HG03066 (cell line): ENCODE results near the gene IGFLR1.
A peak's percentile ranks its signal among the peaks of the same experiment; 100 is the strongest.
"Not testable (repeated sequence)": the region's sequence is repeated elsewhere in the genome, so short reads cannot be mapped to it uniquely, and the experiment has no call there.

Experiments used
- ATAC-seq: cut with Tn5 transposase; IDR thresholded peaks from one replicate; pipeline ENCODE4 v1.9.1; 2021; ENCODE audit warnings: low read depth; ENCODE audit not compliant: unreplicated experiment

IGFLR1 gene

GRCh38 chr19:35777961-35778360, 35.7 kb upstream of the IGFLR1 start:
- no peak for ATAC-seq

- no peak for ATAC-seq
Observed at GRCh38 chr19:35777086-35777841, 35.0 kb upstream of the IGFLR1 start.

- no peak for ATAC-seq
Observed at GRCh38 chr19:35776102-35776788, 34.0 kb upstream of the IGFLR1 start.

- peak; percentile 95 for ATAC-seq
Observed at GRCh38 chr19:35775298-35776101, 33.2 kb upstream of the IGFLR1 start, which contains the start of gene ARHGAP33. Gene ARHGAP33, plus strand, starts transcription at chr19:35775564. Its CDS starts 95 bp downstream, at chr19:35775659.

GRCh38 chr19:35775046-35775297, 32.7 kb upstream of the IGFLR1 start:
- no peak for ATAC-seq

GRCh38 chr19:35774274-35775045, 32.2 kb upstream of the IGFLR1 start:
- ATAC-seq: no peak

- no peak for ATAC-seq
Observed at GRCh38 chr19:35773020-35773806, 31.0 kb upstream of the IGFLR1 start.

GRCh38 chr19:35772362-35772761, 30.1 kb upstream of the IGFLR1 start:
- not testable (repeated sequence) for ATAC-seq

- no peak for ATAC-seq
Observed at GRCh38 chr19:35768082-35768421, 25.8 kb upstream of the IGFLR1 start.

GRCh38 chr19:35767288-35768081, 25.2 kb upstream of the IGFLR1 start:
- ATAC-seq: no peak

- ATAC-seq: no peak
Observed at GRCh38 chr19:35766571-35767104, 24.4 kb upstream of the IGFLR1 start.

GRCh38 chr19:35764432-35765315, 22.4 kb upstream of the IGFLR1 start:
- no peak for ATAC-seq

GRCh38 chr19:35760711-35761349, 18.6 kb upstream of the IGFLR1 start:
- no peak for ATAC-seq

GRCh38 chr19:35759697-35760096, 17.4 kb upstream of the IGFLR1 start:
- no peak for ATAC-seq

GRCh38 chr19:35757749-35758608, 15.7 kb upstream of the IGFLR1 start, which contains the start of gene PROSER3:
Gene PROSER3, plus strand, starts transcription at chr19:35758176. Its CDS starts 40 bp downstream, at chr19:35758216.
- peak; percentile 95 for ATAC-seq

- ATAC-seq: no peak
Observed at GRCh38 chr19:35757231-35757748, 15.0 kb upstream of the IGFLR1 start.
